ENCODE results near the gene BAZ2B.

DNA sequence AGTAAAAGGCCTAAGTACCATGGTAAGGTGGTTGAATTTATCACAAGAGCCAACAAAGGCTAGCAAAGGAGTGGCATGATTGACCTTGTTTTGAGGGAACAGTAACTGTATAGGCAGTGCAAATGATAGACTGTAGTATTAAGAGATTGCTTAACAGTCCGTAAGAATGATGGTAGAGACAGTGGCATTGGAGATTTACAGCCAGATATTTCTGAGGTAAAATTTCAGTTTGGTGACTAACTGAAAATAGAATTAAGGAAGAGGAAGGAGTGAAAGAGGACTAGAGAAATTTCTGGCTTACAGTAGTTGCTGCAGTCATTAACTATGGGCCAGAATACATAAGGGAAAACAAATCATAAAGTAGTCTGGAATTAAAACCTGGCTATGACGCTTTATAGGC lies 4.4 kb upstream of the BAZ2B start:
- TF ChIP-seq POLR2A (IDR thresholded peaks at IDR 0.05; ENCODE audit: low read length) (no peak), GATA1 (IDR thresholded peaks at IDR 0.05; ENCODE audit: low read depth, low read length) (no peak)

Data from erythroblast (primary cell).